ENCODE results near the gene PLXNA4.

Gene PLXNA4

DNA sequence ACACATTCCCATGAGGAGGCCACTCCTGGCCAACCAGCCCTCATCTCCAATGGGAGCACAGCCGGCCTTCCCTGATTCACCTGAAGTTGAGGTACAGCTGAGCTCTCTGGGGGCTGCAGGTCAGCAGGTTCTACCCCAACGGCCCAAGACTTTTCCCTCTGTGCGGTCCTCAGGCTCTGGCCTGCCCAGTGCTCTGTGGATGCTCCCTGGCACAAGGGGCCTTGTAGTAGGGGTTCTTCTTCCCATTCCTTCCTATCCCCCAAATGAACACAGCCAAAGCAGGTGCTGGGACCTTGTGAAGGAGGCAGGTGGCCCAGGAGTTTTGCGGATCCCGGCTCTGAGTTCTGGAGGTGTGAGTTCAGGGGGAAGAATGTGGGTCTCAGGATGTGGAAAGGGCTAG, 72.2 kb downstream of the PLXNA4 start:
- no peak for DNase-seq (ENCODE audit: low spot score)

DNA sequence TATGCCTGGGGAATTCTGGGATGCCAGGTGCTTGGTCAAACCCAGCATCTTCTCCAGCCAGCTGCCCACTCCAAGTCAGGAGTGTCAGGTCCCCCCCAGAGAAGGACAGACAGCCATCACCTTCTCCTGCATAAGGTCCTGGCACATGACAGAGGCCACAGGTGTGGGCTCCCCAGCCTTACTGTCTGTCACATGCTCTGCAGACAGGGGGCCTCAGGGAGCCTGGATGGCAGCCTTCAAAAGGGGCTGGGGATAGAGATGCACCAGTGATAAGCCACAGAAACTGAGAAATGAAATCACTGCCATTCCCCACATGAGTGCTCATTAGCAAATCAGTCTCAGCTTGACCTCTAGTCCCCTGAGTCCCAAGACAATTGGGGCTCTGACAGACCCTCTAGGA, 72.9 kb downstream of the PLXNA4 start:
- DNase-seq (ENCODE audit: low spot score), result no peak

DNA sequence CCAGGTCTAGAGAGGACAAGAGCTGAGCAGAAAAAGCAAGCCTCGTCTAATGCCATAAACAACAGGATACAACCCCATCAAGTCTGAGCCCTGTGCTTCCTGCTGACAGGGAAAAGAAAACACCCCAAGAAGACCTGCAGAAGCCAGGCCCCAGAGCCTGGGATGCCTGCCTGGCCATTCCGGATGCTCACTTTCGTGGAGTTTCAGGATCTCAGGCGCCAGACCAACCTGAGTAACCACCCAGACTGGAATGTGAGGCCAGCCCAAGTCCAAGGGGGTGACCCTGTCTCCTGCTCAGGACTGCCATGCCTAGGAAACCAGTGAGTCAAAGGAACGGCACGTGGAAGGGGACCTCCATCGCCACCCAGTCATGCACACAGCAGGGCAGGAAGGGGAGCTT, 74.3 kb downstream of the PLXNA4 start:
- no peak for DNase-seq (ENCODE audit: low spot score)

DNA sequence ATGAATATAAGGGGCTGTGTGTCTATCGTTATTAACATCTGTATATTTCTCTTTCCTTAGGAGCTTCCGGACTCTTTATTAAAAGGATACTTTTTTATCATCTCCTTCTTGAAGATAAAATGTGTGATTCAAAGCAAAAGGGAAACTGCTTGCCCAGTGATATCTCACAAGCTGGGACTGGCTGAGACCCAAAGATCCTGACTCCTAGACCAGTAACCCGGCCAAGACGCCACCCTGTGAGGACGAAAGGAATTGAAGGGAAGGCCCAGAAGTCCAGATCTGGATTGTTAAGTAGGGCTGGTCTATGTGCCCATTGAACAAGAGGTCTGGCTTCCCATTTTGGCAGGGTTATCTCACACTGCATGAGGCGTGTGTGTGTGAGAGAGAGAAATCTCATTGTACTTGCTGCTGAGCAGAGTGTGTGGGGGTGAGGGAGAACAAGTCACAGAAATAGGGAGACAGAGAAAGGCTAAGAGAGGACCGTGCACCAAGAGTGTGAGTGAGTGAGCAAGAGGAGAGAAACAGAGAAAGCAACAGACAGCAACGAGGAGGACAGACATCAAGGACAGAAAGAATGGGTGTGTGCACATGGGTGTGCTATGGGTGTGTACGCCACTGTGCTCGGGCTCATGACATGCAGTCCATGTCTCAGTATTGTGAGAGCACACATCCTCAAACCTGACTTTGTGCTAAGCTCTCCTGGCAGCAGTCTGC, 75.4 kb downstream of the PLXNA4 start:
- DNase-seq (ENCODE audit: low spot score), result no peak

DNA sequence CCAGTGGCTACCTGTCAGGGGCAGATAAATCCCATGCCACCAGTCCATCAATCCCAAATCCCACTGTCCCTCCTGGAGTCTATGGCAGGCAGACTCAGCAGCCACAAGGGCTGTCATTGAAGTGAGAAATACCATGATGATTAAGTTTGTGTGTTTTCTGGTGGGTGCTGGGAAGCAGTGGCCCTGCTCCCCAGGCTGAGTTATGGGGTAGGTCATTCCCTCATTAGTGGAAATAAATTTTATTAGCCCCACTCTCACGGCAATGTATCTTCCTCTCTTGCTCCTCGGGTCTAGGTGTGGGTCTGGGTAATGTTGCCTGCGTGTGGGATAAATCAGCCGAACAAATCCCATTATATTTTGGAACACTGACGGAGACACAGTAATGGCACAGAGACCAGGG, 76.8 kb downstream of the PLXNA4 start:
- DNase-seq (ENCODE audit: low spot score), result no peak

DNA sequence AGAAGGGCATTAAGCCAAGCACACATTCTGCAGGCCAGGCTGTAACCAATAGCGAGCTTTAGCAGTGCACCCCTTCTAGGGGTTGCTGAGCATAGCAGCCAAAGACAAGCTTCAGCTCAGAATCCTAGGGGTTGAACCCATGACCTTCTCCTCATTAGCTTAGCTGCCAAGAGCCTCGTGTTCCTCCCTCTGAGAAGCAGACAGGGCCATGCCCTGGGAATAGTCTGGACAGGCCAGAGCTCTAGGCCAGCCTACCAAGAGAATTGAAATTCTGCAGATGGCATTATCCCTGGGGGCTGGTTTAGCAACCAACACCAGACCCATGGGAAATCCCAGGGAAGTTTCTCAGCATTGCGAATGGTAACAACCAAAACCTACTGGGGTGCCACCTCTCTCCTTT, 77.2 kb downstream of the PLXNA4 start:
- no peak for DNase-seq (ENCODE audit: low spot score)

DNA sequence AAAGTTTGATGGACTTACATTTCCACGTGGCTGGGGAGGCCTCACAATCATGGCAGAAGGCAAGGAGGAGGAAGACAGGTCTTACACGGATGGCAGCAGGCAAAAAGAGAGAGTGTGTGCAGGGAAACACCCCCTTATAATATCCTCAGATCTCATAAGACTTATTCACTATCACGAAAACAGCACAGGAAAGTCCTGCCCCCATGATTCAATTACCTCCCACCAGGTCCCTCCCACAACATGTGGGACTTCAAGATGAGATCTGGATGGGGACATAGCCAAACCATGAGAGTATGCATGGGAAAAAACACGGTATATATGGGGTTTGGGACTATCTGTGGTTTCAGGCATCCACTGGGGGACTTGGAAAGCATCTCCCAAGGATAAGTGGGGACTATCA, 78.0 kb downstream of the PLXNA4 start:
- no peak for DNase-seq (ENCODE audit: low spot score)

DNA sequence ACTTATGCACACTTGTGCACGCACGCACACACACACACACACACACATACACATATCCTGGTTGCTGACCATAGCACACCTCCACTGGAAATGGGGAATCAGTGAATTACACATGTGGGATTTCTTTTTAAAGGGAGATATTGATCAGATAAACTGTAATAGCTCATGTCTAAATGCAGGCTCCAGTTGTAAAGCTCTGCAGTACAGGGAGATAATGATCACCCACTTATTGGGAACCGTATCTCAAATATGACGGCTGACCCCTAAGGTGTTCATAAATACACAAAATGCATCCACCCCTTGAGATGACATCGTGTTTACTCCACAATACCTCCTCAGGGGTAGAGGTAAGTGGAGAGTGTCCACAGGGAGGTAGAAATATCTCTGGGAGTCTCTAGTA, 79.2 kb downstream of the PLXNA4 start:
- DNase-seq (ENCODE audit: low spot score), result no peak

DNA sequence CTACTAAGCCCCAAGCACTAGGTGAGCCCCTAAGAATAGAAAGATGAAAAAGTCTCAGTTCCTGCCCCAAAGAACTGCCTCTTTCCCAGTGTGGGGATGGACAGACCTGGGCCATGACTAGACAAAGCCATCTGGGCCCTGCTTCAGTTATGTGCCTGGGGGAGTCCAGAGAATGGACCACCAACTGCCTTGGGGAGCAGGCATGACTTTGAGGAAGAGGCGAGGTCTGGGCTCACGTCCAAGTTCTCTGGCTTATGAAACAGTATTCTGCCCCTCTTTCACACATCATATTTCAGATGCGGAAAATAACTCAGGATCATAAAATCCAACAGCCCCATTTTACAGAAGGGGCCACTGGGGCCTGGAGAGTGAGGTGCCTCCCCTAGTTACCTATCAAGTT, 80.3 kb downstream of the PLXNA4 start:
- no peak for DNase-seq (ENCODE audit: low spot score)

DNA sequence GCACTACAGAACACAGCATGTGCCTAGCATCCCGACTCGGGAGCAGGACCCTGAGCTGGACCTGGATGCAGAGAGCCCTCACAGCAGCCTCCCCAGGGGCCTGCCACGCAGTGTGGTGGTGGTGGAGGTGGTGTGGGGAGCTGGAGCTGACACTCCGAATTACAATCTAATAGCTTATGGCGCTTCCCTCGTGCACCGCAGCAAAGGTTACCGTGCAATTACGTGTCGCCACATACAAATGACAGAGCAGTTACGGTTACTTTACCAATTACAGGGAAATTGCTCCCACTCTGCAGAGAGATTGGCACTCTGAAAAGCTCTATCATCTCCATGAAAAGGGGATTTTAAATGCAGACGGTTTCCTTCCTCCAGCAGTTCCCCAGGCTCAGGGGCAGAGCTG, 81.8 kb downstream of the PLXNA4 start:
- DNase-seq (ENCODE audit: low spot score), result no peak

DNA sequence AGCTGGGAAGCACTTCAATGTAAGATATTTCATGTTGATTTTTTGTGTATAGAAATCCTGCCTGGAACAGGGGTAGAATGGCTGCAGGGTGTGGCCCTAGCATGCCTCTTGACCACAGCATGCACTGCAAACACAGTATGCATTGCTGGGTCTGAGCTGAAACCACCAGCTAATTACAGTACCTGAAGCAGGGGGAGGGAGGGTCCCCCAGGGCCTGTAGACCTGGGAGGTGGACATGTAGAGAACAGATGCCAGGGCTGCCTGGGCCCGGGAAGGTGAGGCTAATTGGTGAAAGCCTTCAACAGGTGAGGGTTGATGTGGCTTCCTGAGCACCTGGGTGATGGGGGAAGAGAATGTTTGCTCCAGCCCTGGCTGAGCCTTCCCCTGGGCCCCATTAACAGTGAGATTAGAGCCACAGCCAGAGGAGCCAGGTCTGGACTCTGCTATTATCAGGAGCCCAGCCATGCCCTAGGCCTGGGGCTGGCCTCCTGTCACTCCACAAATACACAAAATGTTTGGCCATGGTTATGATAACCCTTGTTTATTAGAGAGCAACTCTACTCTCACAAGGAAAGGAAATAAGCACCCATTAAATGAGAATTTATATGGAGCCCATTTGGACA, 83.3 kb downstream of the PLXNA4 start:
- DNase-seq (ENCODE audit: low spot score), result no peak

DNA sequence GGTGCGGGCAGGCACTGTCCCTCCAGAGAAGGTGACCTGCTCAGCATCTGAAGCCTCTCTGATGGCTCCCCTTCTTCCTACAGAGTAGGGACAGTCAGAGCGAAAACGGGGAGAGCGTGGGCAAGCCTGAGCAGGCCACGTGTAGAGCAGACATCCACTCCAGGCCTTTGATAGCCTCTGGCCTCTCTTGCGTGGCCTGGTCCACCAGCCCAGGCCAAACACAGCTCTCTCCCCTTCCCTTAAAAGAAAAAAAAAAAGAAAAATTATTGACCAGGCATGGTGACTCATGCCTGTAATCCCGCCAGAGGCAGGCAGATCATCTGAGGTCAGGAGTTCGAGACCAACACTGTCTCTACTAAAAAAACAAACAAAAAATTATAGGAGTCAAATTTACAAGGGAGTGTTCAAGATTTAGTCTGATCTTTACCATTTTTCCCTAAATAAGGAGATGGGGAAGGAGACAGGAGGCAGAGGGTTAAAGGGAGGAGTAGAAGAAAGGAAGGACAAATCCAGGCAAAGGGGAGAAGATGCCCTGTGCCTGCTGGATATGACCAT, 84.8 kb downstream of the PLXNA4 start:
- no peak for DNase-seq (ENCODE audit: low spot score)

DNA sequence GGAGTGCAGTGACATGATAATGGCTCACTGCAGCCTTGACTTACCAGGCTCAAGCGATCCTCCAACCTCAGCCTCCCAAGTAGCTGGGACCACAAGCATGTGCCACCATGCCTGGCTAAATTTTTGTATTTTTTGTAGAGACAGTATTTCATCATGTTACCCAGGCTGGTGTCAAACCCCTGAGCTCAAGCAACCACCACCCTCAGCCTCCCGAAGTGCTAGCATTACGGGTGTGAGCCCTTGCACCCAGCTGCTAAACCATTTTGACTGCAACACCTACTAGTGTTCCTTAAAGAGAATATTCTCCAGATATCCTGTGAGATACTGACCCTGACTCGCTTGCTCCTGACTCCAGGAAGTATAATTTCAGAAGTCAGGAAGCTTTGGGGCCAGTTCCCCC, 85.8 kb downstream of the PLXNA4 start:
- no peak for DNase-seq (ENCODE audit: low spot score)

DNA sequence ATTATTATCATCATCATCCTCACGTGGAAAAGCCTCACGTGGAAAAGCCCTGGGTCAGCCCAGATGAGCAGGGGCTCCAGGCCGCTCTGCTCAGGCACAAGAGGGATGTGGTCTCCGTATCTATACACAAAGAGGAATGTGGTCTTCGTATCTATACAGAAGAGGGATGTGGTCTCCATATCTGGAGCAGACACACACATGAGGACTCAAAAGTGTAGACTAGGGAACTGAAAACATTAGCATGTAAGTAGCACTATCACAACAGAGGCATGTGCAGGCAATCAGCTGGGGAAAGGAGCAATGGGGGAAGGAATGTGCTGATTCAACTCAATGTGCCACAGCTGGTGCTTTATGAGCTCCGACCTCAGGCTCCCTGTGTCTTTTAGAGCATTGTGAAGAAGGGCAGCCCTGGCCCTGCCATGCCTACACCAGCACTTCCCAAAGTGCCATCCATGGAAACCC, 86.5 kb downstream of the PLXNA4 start:
- no peak for DNase-seq (ENCODE audit: low spot score)

DNA sequence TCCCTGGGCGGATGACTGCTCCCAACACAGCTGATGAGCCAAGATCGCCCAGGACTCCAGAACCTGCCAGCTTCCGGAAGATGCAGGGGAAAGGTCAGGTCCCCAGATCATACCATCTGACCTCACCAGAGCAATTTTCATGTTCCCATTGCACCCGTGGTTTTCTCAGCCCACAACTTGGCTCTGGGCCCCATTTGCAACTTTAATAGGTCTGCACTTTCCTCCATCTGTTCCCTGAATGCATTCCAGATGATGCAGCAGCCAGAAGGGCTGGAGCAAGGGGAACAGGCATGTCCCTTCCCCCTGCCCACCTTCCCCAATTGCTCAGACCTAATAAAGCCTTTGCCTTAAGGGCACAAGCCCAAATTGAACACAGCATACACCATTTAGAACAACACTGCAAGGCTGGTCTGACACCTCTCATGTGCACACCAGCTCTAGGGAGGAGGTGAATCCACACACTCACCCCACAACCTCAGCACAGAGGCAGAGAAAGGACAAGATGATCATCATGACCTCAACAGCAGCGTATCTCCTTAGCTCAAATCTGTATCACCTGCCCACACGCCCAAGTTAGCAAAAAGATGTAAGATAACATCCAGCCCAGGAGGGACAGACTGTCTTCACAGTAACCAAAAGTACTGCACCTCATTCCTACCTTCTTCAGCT, 87.5 kb downstream of the PLXNA4 start:
- DNase-seq (ENCODE audit: low spot score), result no peak

DNA sequence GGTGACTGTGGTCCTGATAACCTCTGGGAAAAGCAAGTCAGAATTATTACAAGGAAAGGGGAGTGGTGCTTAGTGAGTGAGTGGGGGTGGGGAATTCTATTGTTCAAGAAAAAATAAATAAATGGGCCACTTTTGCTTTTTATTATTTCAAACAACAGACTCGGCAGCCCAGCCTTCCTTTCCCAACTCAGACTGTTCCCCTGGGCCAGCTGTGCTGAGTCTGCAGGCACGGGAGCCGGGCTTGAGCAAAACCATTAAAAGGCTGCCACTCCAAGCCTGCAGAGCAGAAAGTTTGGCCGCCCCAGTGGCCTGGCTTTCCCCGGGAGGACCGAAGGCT, 90.0 kb downstream of the PLXNA4 start:
- DNase-seq (ENCODE audit: low spot score), result no peak

DNA sequence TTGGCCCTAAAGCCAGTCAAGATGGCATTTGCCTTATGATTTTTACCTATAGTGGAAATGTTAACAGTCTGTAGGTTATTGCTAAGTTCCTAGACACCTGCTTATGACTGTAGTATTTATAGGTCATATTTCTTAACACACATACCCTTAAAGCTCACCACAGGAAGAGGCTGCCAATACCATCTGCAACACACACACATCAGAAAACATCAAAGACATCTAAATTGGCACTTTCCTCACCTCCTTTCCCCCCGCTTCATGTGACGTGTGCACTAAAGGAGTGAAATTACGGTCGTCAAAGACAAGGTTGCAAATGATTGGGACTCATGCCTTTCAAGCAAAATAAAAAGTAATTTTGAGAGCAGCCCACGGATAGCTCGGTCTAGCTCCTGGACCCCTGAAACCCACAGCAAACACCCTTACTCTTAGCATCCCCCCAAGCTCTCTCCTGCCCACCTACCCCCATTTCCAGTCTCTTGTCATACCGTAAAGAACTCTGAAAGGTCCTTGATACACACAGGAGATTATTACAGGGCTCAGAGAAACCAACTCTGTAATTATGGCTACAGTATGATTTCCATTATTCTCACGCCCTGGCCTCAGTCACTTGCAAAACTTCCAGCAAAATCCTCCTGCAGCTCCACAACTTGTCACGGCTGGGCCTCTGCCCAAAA, 90.5 kb downstream of the PLXNA4 start:
- DNase-seq (ENCODE audit: low spot score), result no peak

DNA sequence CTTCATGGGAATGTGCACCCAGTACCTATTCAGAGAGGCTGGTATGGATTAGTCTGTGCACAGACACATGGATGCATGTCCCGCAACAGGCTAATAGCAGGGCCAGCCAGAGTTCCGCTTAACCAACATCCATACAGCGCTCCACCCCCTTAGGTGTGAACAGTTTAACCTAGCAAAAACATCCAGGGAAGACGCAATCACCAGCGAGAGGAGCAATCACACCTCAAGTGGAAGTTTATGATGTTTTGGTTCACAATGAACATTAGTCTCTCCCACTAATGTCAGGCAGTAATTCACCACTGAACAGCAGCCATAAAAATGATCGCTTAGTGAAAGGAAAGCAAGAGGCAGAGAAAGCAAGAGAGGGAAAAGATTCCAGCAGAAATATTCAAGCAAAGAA, 91.1 kb downstream of the PLXNA4 start:
- DNase-seq (ENCODE audit: low spot score), result no peak

DNA sequence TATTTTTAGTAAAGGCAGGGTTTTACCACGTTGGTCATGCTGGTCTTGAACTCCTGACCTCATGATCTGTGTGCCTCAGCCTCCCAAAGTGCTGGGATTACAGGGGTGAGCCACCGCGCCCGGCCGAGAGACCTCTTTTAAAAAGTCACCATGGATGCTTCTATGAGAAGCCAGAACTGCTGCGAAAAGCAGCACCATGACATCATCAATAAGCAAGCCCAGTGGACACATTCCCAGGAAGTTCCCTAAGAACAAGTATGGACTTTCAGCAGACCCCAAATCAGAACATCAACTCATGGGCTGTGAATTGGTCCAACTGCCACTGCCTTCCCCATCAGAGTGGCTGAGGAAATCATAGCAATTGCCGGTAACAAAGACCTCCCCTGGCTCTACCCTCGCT, 93.4 kb downstream of the PLXNA4 start:
- no peak for DNase-seq (ENCODE audit: low spot score)

DNA sequence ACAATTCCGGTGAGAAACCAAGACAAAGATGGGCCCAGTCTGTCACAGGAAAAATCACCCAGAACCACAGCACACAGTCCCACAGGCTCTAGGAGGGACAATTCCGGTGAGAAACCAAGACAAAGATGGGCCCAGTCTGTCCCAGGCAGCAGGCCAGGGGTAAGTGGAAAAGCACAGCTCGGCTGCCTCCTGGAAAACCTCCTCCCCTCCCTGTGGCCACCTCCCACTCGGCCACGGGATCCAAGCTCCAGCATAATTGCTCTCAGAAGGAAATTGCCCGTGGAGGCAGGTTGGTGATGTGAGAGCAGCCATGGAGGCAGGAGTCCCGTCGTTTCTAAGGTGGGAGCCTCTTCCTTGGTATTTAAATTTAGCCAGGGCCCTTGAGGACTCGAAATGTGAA, 95.7 kb downstream of the PLXNA4 start:
- no peak for DNase-seq (ENCODE audit: low spot score)

DNA sequence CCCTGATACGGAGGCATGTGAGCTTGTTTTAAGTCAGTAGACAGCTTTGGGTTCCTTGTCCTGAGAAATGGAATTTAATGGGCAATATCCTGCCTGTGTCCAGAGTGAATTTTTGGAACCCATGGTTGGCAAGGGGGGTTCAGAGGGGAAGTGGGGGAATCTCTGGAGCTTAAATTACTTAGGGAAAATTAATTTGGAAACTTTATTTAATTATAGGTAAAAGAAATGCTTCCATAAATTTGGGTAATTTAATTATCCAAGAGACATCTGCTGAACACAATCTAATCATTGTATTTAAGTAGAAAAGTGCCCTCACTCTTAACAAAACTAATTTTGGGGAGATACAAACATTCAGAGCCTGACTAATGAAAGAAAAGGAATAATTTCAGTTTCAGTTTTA, 99.7 kb downstream of the PLXNA4 start:
- DNase-seq (ENCODE audit: low spot score), result no peak

DNA sequence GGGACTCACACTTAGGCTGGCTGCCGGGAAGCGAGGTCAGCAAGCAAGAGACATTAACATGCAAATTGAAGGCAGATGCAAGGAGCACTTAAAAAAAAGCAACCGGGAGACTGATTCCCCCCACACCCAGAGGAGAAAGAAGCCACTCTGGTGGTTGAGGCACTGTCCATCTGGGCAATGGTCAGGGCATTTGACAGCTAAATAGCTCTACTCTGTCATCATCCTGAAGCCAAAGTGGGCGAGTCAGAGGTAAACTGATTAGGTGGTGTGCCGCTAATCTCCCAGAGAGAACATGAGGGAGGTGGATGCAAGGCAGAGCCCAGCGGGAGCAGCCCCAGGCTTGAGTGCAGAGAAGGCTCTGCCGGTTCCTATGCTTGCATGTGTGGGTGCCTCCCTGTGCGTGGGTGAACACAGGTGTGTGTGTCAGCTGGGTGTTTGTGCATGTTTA, 100.6 kb downstream of the PLXNA4 start:
- DNase-seq (ENCODE audit: low spot score), result no peak

All from germinal center (tissue), 1 donor.